ENCODE data around the gene GUCA1A. TPM values are rescaled to one million over a fixed set of nuclear protein-coding genes. Genes with fewer than 3 reads are reported as not detected.
"Not testable (repeated sequence)": the region's sequence is repeated elsewhere in the genome, so short reads cannot be mapped to it uniquely, and the experiment has no call there.

Gene GUCA1A
- polyA plus RNA-seq, 1 experiment: 0.20 TPM

DNA sequence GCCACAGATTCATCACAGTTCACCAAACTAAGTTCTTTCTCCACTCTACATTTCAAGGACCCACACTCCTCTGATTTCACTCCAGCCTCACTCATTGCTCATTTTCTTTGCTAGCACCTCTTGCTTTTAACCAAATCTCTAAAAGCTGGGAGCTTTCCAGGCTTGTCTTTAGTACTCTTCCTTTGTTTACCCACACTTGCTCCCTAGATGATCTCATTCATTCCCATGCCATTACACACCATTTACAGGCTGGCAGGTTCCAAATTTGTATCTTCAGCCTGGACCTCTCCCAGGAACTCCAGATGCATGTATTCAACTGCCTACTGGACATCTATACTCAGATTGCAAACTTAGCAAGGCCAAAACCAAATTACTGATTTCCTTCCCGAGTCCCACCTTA lies 26.9 kb downstream of the GUCA1A start:
- H3K27me3 ChIP-seq (ENCODE audit: control insufficient read depth, insufficient read depth, low read length): no peaks in the 10 kb centered on the region
- peak; percentile 94 for DNase-seq (ENCODE audit: low read depth)
- POLR2A ChIA-PET: interaction anchor here (0.7 kb wide), 1 partner anchor 601 kb away, joined by 9 read pairs; no protein-coding TSS in a partner anchor
- no peak overlapping the region for H3K4me3 ChIP-seq (ENCODE audit: low read depth, low read length)
- H3K36me3 ChIP-seq (ENCODE audit: control insufficient read depth, insufficient read depth, low read length): no peaks in the 10 kb centered on the region; the same call in 1 of the 2 replicates
- TF ChIP-seq, protein P1, sequence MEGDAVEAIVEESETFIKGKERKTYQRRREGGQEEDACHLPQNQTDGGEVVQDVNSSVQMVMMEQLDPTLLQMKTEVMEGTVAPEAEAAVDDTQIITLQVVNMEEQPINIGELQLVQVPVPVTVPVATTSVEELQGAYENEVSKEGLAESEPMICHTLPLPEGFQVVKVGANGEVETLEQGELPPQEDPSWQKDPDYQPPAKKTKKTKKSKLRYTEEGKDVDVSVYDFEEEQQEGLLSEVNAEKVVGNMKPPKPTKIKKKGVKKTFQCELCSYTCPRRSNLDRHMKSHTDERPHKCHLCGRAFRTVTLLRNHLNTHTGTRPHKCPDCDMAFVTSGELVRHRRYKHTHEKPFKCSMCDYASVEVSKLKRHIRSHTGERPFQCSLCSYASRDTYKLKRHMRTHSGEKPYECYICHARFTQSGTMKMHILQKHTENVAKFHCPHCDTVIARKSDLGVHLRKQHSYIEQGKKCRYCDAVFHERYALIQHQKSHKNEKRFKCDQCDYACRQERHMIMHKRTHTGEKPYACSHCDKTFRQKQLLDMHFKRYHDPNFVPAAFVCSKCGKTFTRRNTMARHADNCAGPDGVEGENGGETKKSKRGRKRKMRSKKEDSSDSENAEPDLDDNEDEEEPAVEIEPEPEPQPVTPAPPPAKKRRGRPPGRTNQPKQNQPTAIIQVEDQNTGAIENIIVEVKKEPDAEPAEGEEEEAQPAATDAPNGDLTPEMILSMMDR (IDR thresholded peaks at IDR 0.05; ENCODE audit: insufficient read depth, low read depth, low read length): no peak
- CTCF ChIA-PET: interaction anchor here (0.9 to 5.5 kb wide), 5 partner anchors 14 to 351 kb away, joined by 3 to 42 read pairs (median 3); no protein-coding TSS in a partner anchor

DNA sequence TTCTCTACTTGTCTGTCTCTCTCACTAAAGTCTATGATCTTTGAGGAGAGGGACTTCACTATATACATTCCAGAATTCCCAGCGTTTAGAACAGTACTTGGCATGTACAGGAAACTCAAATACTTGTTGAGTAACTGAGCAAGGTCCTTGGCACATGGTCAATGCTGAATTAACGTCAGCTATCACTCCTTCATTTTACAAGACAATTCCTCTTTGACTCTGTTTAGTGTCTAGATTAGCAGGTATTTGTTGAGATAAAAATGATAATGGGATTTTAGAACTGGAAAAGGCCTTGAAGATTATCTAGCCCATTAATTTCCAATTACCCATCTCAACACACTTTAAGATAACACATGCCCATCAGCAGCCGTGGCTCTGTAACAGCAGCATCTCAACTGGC lies 28.2 kb downstream of the GUCA1A start:
- Histone ChIP-seq H3K27me3 (ENCODE audit: control insufficient read depth, insufficient read depth, low read length) (no peaks in the 10 kb centered on the region), H3K4me3 (ENCODE audit: low read depth, low read length) (no peak overlapping the region), H3K36me3 (ENCODE audit: control insufficient read depth, insufficient read depth, low read length) (no peaks in the 10 kb centered on the region; the same call in 1 of the 2 replicates)
- no peak for DNase-seq (ENCODE audit: low read depth)
- TF ChIP-seq, protein P1 (IDR thresholded peaks at IDR 0.05; ENCODE audit: insufficient read depth, low read depth, low read length): no peak
- POLR2A ChIA-PET: no interaction called here
- CTCF ChIA-PET: interaction anchor here (5.5 kb wide), 1 partner anchor 12 kb away, joined by 42 read pairs; no protein-coding TSS in a partner anchor

DNA sequence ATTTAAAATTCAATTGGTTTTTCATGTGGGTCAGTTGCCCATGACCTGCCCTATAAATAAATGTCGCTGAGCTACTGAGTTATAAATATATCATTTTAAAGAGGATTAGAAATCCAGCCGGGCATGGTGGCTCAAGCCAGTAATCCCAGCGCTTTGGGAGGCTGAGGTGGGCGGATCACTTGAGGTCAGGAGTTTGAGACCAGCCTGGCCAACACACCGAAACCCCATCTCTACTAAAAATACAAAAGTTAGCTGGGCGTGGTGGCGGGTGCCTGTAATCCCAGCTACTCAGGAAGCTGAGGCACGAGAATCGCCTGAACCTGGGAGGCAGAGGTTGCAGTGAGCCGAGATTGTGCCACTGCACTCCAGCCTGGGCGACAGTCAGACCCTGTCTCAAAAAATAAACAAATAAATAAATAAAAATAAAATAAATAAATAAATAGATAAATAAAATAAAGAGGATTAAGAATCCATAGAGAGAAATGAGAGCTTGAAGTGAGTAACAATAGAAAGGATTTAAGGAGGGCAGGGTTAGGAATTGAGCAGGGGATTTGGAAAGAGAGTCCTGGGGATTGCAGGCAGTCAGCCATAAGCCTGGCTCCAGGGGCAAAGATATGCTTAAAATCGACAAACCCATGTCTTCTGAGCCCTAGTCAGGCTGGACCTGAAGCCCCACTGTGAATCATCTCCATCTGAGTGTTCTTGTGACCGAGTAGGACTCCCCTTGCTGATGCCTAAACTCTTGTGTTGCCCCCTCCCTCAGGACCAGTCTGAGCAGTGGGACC lies 29.2 kb downstream of the GUCA1A start:
- H3K4me3 ChIP-seq (ENCODE audit: low read depth, low read length); H3K27me3 ChIP-seq (ENCODE audit: control insufficient read depth, insufficient read depth, low read length); POLR2A ChIA-PET; H3K36me3 ChIP-seq (ENCODE audit: control insufficient read depth, insufficient read depth, low read length); DNase-seq (ENCODE audit: low read depth): not testable (repeated sequence)
- CTCF ChIA-PET: interaction anchor here (0.9 to 5.5 kb wide), 4 partner anchors 11 to 416 kb away, joined by 3 to 42 read pairs (median 3); no protein-coding TSS in a partner anchor

DNA sequence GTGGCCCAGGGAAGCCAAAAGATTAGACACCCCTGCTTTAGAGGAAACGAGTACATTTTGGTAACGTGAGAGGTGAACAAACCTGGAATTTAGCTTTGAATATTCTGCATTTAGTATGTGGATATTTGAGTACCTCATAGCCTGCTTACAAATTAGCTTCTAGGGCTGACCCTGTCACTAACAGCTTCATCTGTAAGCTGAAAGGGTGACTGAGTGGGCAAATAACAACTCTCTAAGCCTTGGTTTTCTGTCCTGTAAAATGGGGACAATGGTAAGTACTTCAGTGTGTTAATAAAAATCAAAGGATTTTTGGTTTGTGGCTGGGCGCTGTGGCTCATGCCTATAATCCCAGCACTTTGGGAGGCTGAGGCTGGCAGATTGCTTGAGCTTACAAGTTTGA lies 30.0 kb downstream of the GUCA1A start:
- Histone ChIP-seq H3K36me3 (ENCODE audit: control insufficient read depth, insufficient read depth, low read length) (peaks cover 2% of the 10 kb centered on the region; the same call in 1 of the 2 replicates), H3K27me3 (ENCODE audit: control insufficient read depth, insufficient read depth, low read length) (no peaks in the 10 kb centered on the region), H3K4me3 (ENCODE audit: low read depth, low read length) (no peak overlapping the region)
- CTCF ChIA-PET: interaction anchor here (0.9 to 5.5 kb wide), 4 partner anchors 10 to 417 kb away, joined by 3 to 42 read pairs (median 3); no protein-coding TSS in a partner anchor
- POLR2A ChIA-PET: no interaction called here
- TF ChIP-seq, protein P1 (IDR thresholded peaks at IDR 0.05; ENCODE audit: insufficient read depth, low read depth, low read length): no peak
- no peak for DNase-seq (ENCODE audit: low read depth)

DNA sequence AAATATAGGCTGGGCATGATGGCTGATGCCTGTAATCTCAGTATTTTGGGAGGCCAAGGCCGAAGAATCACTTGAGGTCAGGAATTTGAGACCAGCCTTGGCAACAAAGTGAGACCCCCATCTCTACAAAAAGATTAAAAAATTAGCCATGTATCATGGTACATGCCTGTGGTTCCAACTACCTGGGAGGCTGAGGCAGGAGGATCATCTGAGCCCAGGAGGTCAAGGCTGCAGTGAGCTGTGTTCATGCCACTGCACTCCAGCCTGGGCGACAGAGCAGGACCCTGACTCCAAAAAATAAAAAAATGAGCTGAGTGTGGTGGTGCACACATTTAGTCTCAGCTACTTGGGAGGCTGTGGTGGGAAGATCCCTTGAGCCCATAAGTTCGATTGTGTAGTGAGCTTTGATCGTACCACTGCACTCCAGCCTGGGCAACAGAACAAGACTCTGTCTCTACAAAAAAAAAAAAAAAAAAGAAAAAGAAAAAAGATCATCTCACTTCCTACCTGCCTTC lies 31.7 kb downstream of the GUCA1A start:
- H3K27me3 ChIP-seq (ENCODE audit: control insufficient read depth, insufficient read depth, low read length): no peaks in the 10 kb centered on the region
- DNase-seq (ENCODE audit: low read depth): no peak
- POLR2A ChIA-PET: no interaction called here
- TF ChIP-seq, protein P1 (IDR thresholded peaks at IDR 0.05; ENCODE audit: insufficient read depth, low read depth, low read length): no peak
- CTCF ChIA-PET: interaction anchor here (0.5 to 5.5 kb wide), 3 partner anchors 9 to 130 kb away, joined by 3 to 42 read pairs (median 5); no protein-coding TSS in a partner anchor
- H3K36me3 ChIP-seq (ENCODE audit: control insufficient read depth, insufficient read depth, low read length): peaks cover 5% of the 10 kb centered on the region
- H3K4me3 ChIP-seq (ENCODE audit: low read depth, low read length): no peak overlapping the region

DNA sequence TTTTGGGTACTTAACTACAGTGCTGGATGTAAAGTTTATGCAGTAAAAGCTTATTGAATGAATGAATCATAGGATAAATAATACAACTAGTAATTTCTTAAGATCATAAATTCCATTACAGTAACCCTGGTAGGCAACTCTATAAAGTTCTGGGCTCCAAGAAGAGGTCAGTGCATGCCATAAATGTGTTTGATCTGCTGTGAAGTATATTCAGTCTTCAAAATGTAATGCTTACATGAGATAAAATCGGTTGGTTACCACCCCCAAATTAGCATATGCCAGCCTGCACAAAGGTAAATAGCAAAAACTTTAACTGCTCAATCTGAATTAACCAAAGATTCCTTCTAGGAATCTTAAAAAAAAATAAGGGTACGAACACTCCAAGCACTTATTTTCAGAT lies 34.4 kb downstream of the GUCA1A start:
- DNase-seq (ENCODE audit: low read depth); H3K36me3 ChIP-seq (ENCODE audit: control insufficient read depth, insufficient read depth, low read length); H3K27me3 ChIP-seq (ENCODE audit: control insufficient read depth, insufficient read depth, low read length); CTCF ChIA-PET; POLR2A ChIA-PET; H3K4me3 ChIP-seq (ENCODE audit: low read depth, low read length): not testable (repeated sequence)
